Right lobe of liver (tissue), 4 donors: ENCODE data around the gene ADORA3.

Source experiments
- CTCF ChIP-seq, 4 donors: fragments of 200-600 bp in 3 of 4; fragments of 450-650 bp in 1 of 4; IDR thresholded peaks; one replicate each; pipeline versions ENCODE4 v1.5.1 to v1.8.0; 2016 to 2022; ENCODE audit warnings: antibody characterized with exemption in 4 of 4, mild to moderate bottlenecking in 2 of 4
- POLR2A ChIP-seq: fragments of 450-650 bp; IDR thresholded peaks from one replicate; pipeline ENCODE4 v1.6.1; 2017; ENCODE audit warnings: antibody characterized with exemption, mild to moderate bottlenecking
- donor health status: DM: no; HTN: no; CAD: no.
- donor health status: DM: no; HTN: no; CAD: no.
- donor health status: DM: no; HTN: yes; CAD: no.

GRCh38 chr1:111507411-111508201 lies 4.2 kb upstream of the ADORA3 start:
- no peak for TF ChIP-seq CTCF (IDR thresholded peaks at IDR 0.05)
- TF ChIP-seq POLR2A: peak; percentile 31
